ENCODE measurements around the gene GLCE. TPM values are rescaled to one million over a fixed set of nuclear protein-coding genes. Genes with fewer than 3 reads are reported as not detected.

The GLCE gene
- total RNA-seq, 2 donors from 2014 or later = 3.8 to 5.0 TPM

Other genes starting within 250 kb of the GLCE start
- 1 to 10 TPM in 1 of 2 donors, under 1 TPM in 1; 0.86 to 1.1 TPM for gene SPESP1, start 230.1 kb upstream of the GLCE start, total RNA-seq
- gene NOX5, start 145.9 kb upstream of the GLCE start, total RNA-seq = not detected
- gene PAQR5, start 138.3 kb downstream of the GLCE start, total RNA-seq = not detected